ENCODE results near the gene SAMD4A. TPM values are rescaled to one million over a fixed set of nuclear protein-coding genes. Genes with fewer than 3 reads are reported as not detected.

SAMD4A gene
- total and polyA plus RNA-seq, 4 donors: 17.5 to 31.6 (median 24.5) TPM

GRCh38 chr14:54702014-54702491 is 135.1 kb downstream of the SAMD4A start:
- Histone ChIP-seq H3K4me3 (ENCODE audit: low read depth, low read length) (no peak overlapping the region), H3K27me3 (ENCODE audit: control insufficient read depth, insufficient read depth, low read length) (no peaks in the 10 kb centered on the region), H3K36me3 (ENCODE audit: control insufficient read depth, insufficient read depth, low read length) (no peaks in the 10 kb centered on the region), H3K4me1 (ENCODE audit: control insufficient read depth, insufficient read depth, low read length) (peaks cover 7% of the 10 kb centered on the region), H3K27ac (ENCODE audit: low read depth, low read length) (no peak overlapping the region), H3K9me3 (ENCODE audit: control insufficient read depth, insufficient read depth, low read length) (no peaks in the 10 kb centered on the region)
- WGBS (ENCODE audit: insufficient coverage): 88% methylated on average over 11 of the region's 12 CpGs
- no peak for DNase-seq (ENCODE audit: low read depth in 4 of 6, low spot score in 6 of 6)

GRCh38 chr14:54702492-54702891 is 135.6 kb downstream of the SAMD4A start:
- Histone ChIP-seq H3K4me1 (ENCODE audit: control insufficient read depth, insufficient read depth, low read length) (peaks cover 5% of the 10 kb centered on the region), H3K9me3 (ENCODE audit: control insufficient read depth, insufficient read depth, low read length) (no peaks in the 10 kb centered on the region), H3K36me3 (ENCODE audit: control insufficient read depth, insufficient read depth, low read length) (no peaks in the 10 kb centered on the region), H3K4me3 (ENCODE audit: low read depth, low read length) (no peak overlapping the region), H3K27ac (ENCODE audit: low read depth, low read length) (no peak overlapping the region), H3K27me3 (ENCODE audit: control insufficient read depth, insufficient read depth, low read length) (no peaks in the 10 kb centered on the region)
- no peak for DNase-seq (ENCODE audit: low read depth in 4 of 6, low spot score in 6 of 6)
- WGBS (ENCODE audit: insufficient coverage): 95% methylated on average over 3 of the region's 5 CpGs

- H3K36me3 ChIP-seq (ENCODE audit: control insufficient read depth, insufficient read depth, low read length): no peaks in the 10 kb centered on the region
- H3K4me1 ChIP-seq (ENCODE audit: control insufficient read depth, insufficient read depth, low read length): peaks cover 5% of the 10 kb centered on the region
- no peak overlapping the region for H3K27ac ChIP-seq (ENCODE audit: low read depth, low read length)
- DNase-seq (ENCODE audit: low read depth in 4 of 6, low spot score in 6 of 6): no peak
- H3K9me3 ChIP-seq (ENCODE audit: control insufficient read depth, insufficient read depth, low read length): no peaks in the 10 kb centered on the region
- H3K27me3 ChIP-seq (ENCODE audit: control insufficient read depth, insufficient read depth, low read length): no peaks in the 10 kb centered on the region
- no peak overlapping the region for H3K4me3 ChIP-seq (ENCODE audit: low read depth, low read length)
- 98% methylated on average over 5 of the region's 5 CpGs for WGBS (ENCODE audit: insufficient coverage)
These were observed 136.2 kb downstream of the SAMD4A start for GRCh38 chr14:54703082-54703481.

GRCh38 chr14:54703724-54704123 is 136.8 kb downstream of the SAMD4A start:
- H3K27me3 ChIP-seq (ENCODE audit: control insufficient read depth, insufficient read depth, low read length): no peaks in the 10 kb centered on the region
- H3K4me3 ChIP-seq (ENCODE audit: low read depth, low read length): no peak overlapping the region
- no peaks in the 10 kb centered on the region for H3K4me1 ChIP-seq (ENCODE audit: control insufficient read depth, insufficient read depth, low read length)
- no peaks in the 10 kb centered on the region for H3K36me3 ChIP-seq (ENCODE audit: control insufficient read depth, insufficient read depth, low read length)
- WGBS (ENCODE audit: insufficient coverage): no CpG with 5 or more reads among the region's 2 CpGs
- H3K9me3 ChIP-seq (ENCODE audit: control insufficient read depth, insufficient read depth, low read length): no peaks in the 10 kb centered on the region
- H3K27ac ChIP-seq (ENCODE audit: low read depth, low read length): no peak overlapping the region
- DNase-seq (ENCODE audit: low read depth in 4 of 6, low spot score in 6 of 6): peak in 1 of 6 donors; percentile 64

GRCh38 chr14:54704768-54705167 is 137.8 kb downstream of the SAMD4A start:
- Histone ChIP-seq H3K36me3 (ENCODE audit: control insufficient read depth, insufficient read depth, low read length) (no peaks in the 10 kb centered on the region), H3K27me3 (ENCODE audit: control insufficient read depth, insufficient read depth, low read length) (no peaks in the 10 kb centered on the region), H3K27ac (ENCODE audit: low read depth, low read length) (no peak overlapping the region), H3K9me3 (ENCODE audit: control insufficient read depth, insufficient read depth, low read length) (no peaks in the 10 kb centered on the region), H3K4me3 (ENCODE audit: low read depth, low read length) (no peak overlapping the region), H3K4me1 (ENCODE audit: control insufficient read depth, insufficient read depth, low read length) (no peaks in the 10 kb centered on the region)
- no peak for DNase-seq (ENCODE audit: low read depth in 4 of 6, low spot score in 6 of 6)
- no CpG with 5 or more reads among the region's 2 CpGs for WGBS (ENCODE audit: insufficient coverage)

- WGBS (ENCODE audit: insufficient coverage): 77% methylated on average over 2 of the region's 2 CpGs
- Histone ChIP-seq H3K4me1 (ENCODE audit: control insufficient read depth, insufficient read depth, low read length) (no peaks in the 10 kb centered on the region), H3K27me3 (ENCODE audit: control insufficient read depth, insufficient read depth, low read length) (no peaks in the 10 kb centered on the region), H3K27ac (ENCODE audit: low read depth, low read length) (no peak overlapping the region), H3K4me3 (ENCODE audit: low read depth, low read length) (no peak overlapping the region), H3K9me3 (ENCODE audit: control insufficient read depth, insufficient read depth, low read length) (no peaks in the 10 kb centered on the region), H3K36me3 (ENCODE audit: control insufficient read depth, insufficient read depth, low read length) (no peaks in the 10 kb centered on the region)
- no peak for DNase-seq (ENCODE audit: low read depth in 4 of 6, low spot score in 6 of 6)
These were observed 139.8 kb downstream of the SAMD4A start for GRCh38 chr14:54706769-54707168.

GRCh38 chr14:54708161-54708560 is 141.2 kb downstream of the SAMD4A start:
- Histone ChIP-seq H3K36me3 (ENCODE audit: control insufficient read depth, insufficient read depth, low read length) (no peaks in the 10 kb centered on the region), H3K4me1 (ENCODE audit: control insufficient read depth, insufficient read depth, low read length) (no peaks in the 10 kb centered on the region), H3K4me3 (ENCODE audit: low read depth, low read length) (no peak overlapping the region), H3K27ac (ENCODE audit: low read depth, low read length) (no peak overlapping the region), H3K9me3 (ENCODE audit: control insufficient read depth, insufficient read depth, low read length) (no peaks in the 10 kb centered on the region), H3K27me3 (ENCODE audit: control insufficient read depth, insufficient read depth, low read length) (no peaks in the 10 kb centered on the region)
- WGBS (ENCODE audit: insufficient coverage): 96% methylated on average over 2 of the region's 2 CpGs
- DNase-seq (ENCODE audit: low read depth in 4 of 6, low spot score in 6 of 6): no peak

- Histone ChIP-seq H3K36me3 (ENCODE audit: control insufficient read depth, insufficient read depth, low read length) (no peaks in the 10 kb centered on the region), H3K4me1 (ENCODE audit: control insufficient read depth, insufficient read depth, low read length) (no peaks in the 10 kb centered on the region), H3K27ac (ENCODE audit: low read depth, low read length) (no peak overlapping the region), H3K9me3 (ENCODE audit: control insufficient read depth, insufficient read depth, low read length) (no peaks in the 10 kb centered on the region), H3K27me3 (ENCODE audit: control insufficient read depth, insufficient read depth, low read length) (no peaks in the 10 kb centered on the region), H3K4me3 (ENCODE audit: low read depth, low read length) (no peak overlapping the region)
- 83% methylated on average over 1 of the region's 5 CpGs for WGBS (ENCODE audit: insufficient coverage)
- DNase-seq (ENCODE audit: low read depth in 4 of 6, low spot score in 6 of 6): no peak
These were observed 142.1 kb downstream of the SAMD4A start for GRCh38 chr14:54708982-54709381.

- 60% methylated on average over 1 of the region's 2 CpGs for WGBS (ENCODE audit: insufficient coverage)
These were observed 142.5 kb downstream of the SAMD4A start for GRCh38 chr14:54709444-54709843.

GRCh38 chr14:54709867-54710266 is 142.9 kb downstream of the SAMD4A start:
- H3K36me3 ChIP-seq (ENCODE audit: control insufficient read depth, insufficient read depth, low read length): no peaks in the 10 kb centered on the region
- H3K27ac ChIP-seq (ENCODE audit: low read depth, low read length): no peak overlapping the region
- H3K4me1 ChIP-seq (ENCODE audit: control insufficient read depth, insufficient read depth, low read length): no peaks in the 10 kb centered on the region
- no peak overlapping the region for H3K4me3 ChIP-seq (ENCODE audit: low read depth, low read length)
- no peaks in the 10 kb centered on the region for H3K27me3 ChIP-seq (ENCODE audit: control insufficient read depth, insufficient read depth, low read length)
- no peaks in the 10 kb centered on the region for H3K9me3 ChIP-seq (ENCODE audit: control insufficient read depth, insufficient read depth, low read length)
- no peak for DNase-seq (ENCODE audit: low read depth in 4 of 6, low spot score in 6 of 6)

More at GRCh38 chr14:54709444-54709843, 142.5 kb downstream of the SAMD4A start:
- no peak overlapping the region for H3K4me3 ChIP-seq (ENCODE audit: low read depth, low read length)
- H3K9me3 ChIP-seq (ENCODE audit: control insufficient read depth, insufficient read depth, low read length): no peaks in the 10 kb centered on the region
- no peak overlapping the region for H3K27ac ChIP-seq (ENCODE audit: low read depth, low read length)
- H3K4me1 ChIP-seq (ENCODE audit: control insufficient read depth, insufficient read depth, low read length): no peaks in the 10 kb centered on the region
- H3K27me3 ChIP-seq (ENCODE audit: control insufficient read depth, insufficient read depth, low read length): no peaks in the 10 kb centered on the region
- no peaks in the 10 kb centered on the region for H3K36me3 ChIP-seq (ENCODE audit: control insufficient read depth, insufficient read depth, low read length)
- no peak for DNase-seq (ENCODE audit: low read depth in 4 of 6, low spot score in 6 of 6)

Measured in spinal cord (tissue), 10 donors.